Trophoblast cell (in vitro differentiated cells and primary cell): ENCODE results near the gene HHIPL2. TPM values are rescaled to one million over a fixed set of nuclear protein-coding genes. Genes with fewer than 3 reads are reported as not detected.
A peak's percentile ranks its signal among the peaks of the same experiment; 100 is the strongest.

Experiments used
- DNase-seq, 2 donors: peaks; one replicate each; pipeline ENCODE4 v3.0.0-alpha.2; 2016
- H2AFZ ChIP-seq: 2 replicates; pipeline ENCODE4 v1.6.1; 2013; ENCODE audit warnings: low read length, moderate library complexity, mild to moderate bottlenecking; ENCODE audit not compliant: insufficient read depth, poor library complexity
- H2AK5ac ChIP-seq: 2 replicates; pipeline ENCODE4 v1.6.1; 2013; ENCODE audit warnings: mild to moderate bottlenecking, low read length
- H2BK120ac ChIP-seq: 2 replicates; pipeline ENCODE4 v1.6.1; 2013; ENCODE audit warnings: low read length, mild to moderate bottlenecking, moderate library complexity; ENCODE audit not compliant: insufficient read depth, poor library complexity
- H2BK12ac ChIP-seq: 2 replicates; pipeline ENCODE4 v1.6.1; 2013; ENCODE audit warnings: mild to moderate bottlenecking, low read length, moderate library complexity
- H2BK5ac ChIP-seq: 2 replicates; pipeline ENCODE4 v1.6.1; 2013; ENCODE audit warnings: low read length, low read depth, moderate library complexity, mild to moderate bottlenecking; ENCODE audit not compliant: poor library complexity
- H3K14ac ChIP-seq: 2 replicates; pipeline ENCODE4 v1.6.1; 2013; ENCODE audit warnings: mild to moderate bottlenecking, low read length
- H3K18ac ChIP-seq: 2 replicates; pipeline ENCODE4 v1.6.1; 2013; ENCODE audit warnings: mild to moderate bottlenecking, low read length
- H3K23ac ChIP-seq: 2 replicates; pipeline ENCODE4 v1.6.1; 2013; ENCODE audit warnings: low read length
- H3K27ac ChIP-seq: 2 replicates; pipeline ENCODE4 v1.5.1; 2013; ENCODE audit warnings: low read depth, mild to moderate bottlenecking, inconsistent platforms, low read length, moderate library complexity
- H3K27me3 ChIP-seq: 2 replicates; pipeline ENCODE4 v1.6.1; 2013; ENCODE audit warnings: inconsistent platforms, mild to moderate bottlenecking, low read length, moderate library complexity; ENCODE audit not compliant: insufficient read depth
- H3K36me3 ChIP-seq, 2 experiments: 1 replicate in 1 of 2; 2 replicates in 1 of 2; pipeline ENCODE4 v1.6.1; 2013; ENCODE audit warnings: low read length in 2 of 2, mild to moderate bottlenecking in 2 of 2, moderate library complexity in 1 of 2; ENCODE audit not compliant: insufficient read depth in 2 of 2, control insufficient read depth in 1 of 2
- H3K4ac ChIP-seq: 2 replicates; pipeline ENCODE4 v1.6.1; 2013; ENCODE audit warnings: low read depth, mild to moderate bottlenecking, low read length, moderate library complexity
- H3K4me1 ChIP-seq, 2 experiments: 1 replicate in 1 of 2; 2 replicates in 1 of 2; pipeline ENCODE4 v1.6.1; 2013; ENCODE audit warnings: low read length in 2 of 2, mild to moderate bottlenecking in 2 of 2, moderate library complexity in 1 of 2; ENCODE audit not compliant: insufficient read depth in 2 of 2, control insufficient read depth in 1 of 2
- H3K4me2 ChIP-seq: 2 replicates; pipeline ENCODE4 v1.6.1; 2013; ENCODE audit warnings: inconsistent platforms, mild to moderate bottlenecking, low read length, moderate library complexity
- H3K4me3 ChIP-seq: 2 replicates; pipeline ENCODE4 v1.5.1; 2013; ENCODE audit warnings: mild to moderate bottlenecking, low read depth, low read length, inconsistent platforms
- H3K79me1 ChIP-seq: one replicate; pipeline ENCODE4 v1.6.1; 2013; ENCODE audit warnings: low read length
- H3K79me2 ChIP-seq: 2 replicates; pipeline ENCODE4 v1.6.1; 2013; ENCODE audit warnings: low read length, mild to moderate bottlenecking; ENCODE audit not compliant: control insufficient read depth, insufficient read depth, poor library complexity
- H3K9ac ChIP-seq: 2 replicates; pipeline ENCODE4 v1.6.1; 2013; ENCODE audit warnings: mild to moderate bottlenecking, low read length
- H3K9me3 ChIP-seq: 2 replicates; pipeline ENCODE4 v1.6.1; 2013; ENCODE audit warnings: low read depth, mild to moderate bottlenecking, control low read depth, inconsistent platforms, low read length; ENCODE audit not compliant: insufficient read depth
- H4K12ac ChIP-seq: 2 replicates; pipeline ENCODE4 v1.6.1; 2013; ENCODE audit warnings: low read depth, mild to moderate bottlenecking, low read length, moderate library complexity
- H4K8ac ChIP-seq: 2 replicates; pipeline ENCODE4 v1.6.1; 2013; ENCODE audit warnings: low read depth, mild to moderate bottlenecking, low read length, moderate library complexity
- H4K91ac ChIP-seq: one replicate; pipeline ENCODE4 v1.6.1; 2013; ENCODE audit warnings: low read depth, mild to moderate bottlenecking, low read length, moderate library complexity
- WGBS: extraction: QIAGEN DNeasy Blood & Tissue Kit; methylation state at CpG from one replicate; pipeline ENCODE4 v1.1.7; 2013; ENCODE audit warnings: missing lambda C conversion rate; ENCODE audit not compliant: insufficient read length, insufficient coverage; ENCODE audit errors: extremely low coverage; 5-methylcytosine and 5-hydroxymethylcytosine counted together
- polyA plus RNA-seq: library from polyadenylated mRNA; stranded (reverse); fragments of 200-250 nt; gene quantifications from 2 replicates; pipeline ENCODE4 v1.2.3, GENCODE V29; 2013

The HHIPL2 gene
- polyA plus RNA-seq, result 0.26 and 0.47 TPM in 2 replicates

DNA sequence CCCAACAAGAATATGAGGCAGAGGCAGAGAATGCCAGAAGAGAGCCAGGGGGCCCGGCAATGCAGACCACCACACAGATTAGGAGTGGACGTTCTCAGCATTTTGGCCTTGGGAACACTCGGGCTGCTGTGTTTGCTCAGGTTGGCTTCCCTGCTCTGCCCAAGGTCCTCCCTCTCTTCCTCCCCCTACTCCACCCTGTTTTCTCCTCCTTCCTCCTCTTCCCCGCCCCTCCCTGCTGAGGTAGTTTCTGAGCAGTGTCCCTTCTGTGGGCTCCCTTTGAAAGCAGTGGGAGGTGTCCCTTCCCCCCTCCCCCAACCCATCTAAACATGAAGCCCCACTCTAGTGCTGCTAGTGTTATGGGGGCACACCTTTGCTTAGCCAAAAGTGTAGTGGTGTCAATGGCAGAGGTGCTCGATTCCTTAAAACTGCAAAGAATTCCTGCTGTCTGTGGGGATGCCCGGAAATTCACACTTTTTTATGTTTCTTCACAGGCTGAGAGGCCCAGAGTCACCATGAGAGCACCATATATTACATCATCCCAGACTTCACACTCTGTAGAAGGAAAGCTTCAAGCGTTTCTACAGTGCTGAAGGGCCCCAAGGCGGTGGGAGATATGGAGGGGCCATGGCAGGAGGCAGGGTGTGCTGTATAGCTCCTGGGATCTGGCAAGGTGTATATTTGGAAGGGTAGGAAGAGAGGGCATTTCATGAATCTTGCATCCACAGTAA is at the start of gene HHIPL2:
Gene HHIPL2, minus strand, starts transcription at position 161 of the 728 bp plus-strand sequence. Its CDS starts 60 bp downstream, at position 101.
- no CpG with 5 or more reads among the region's 8 CpGs for WGBS
- Histone ChIP-seq H4K91ac (peak within 1 kb of the TSS; percentile 21), H3K4me1 (peaks cover 7 to 12% of the 10 kb centered on the region in 2 experiments), H2BK12ac (no peak within 1 kb of the TSS), H3K14ac (no peak within 1 kb of the TSS), H3K18ac (no peak within 1 kb of the TSS), H2BK5ac (no peak within 1 kb of the TSS), H3K27ac (peak within 1 kb of the TSS; percentile 15), H2BK120ac (no peak within 1 kb of the TSS), H3K27me3 (no peaks in the 10 kb centered on the region), H3K79me2 (no peaks in the 10 kb centered on the region), H4K8ac (no peak within 1 kb of the TSS), H2AK5ac (no peak within 1 kb of the TSS), H3K4me3 (no peak within 1 kb of the TSS), H3K9me3 (no peaks in the 10 kb centered on the region), H3K79me1 (no peaks in the 10 kb centered on the region), H3K4me2 (no peak within 1 kb of the TSS), H3K4ac (no peak within 1 kb of the TSS), H2AFZ (no peak within 1 kb of the TSS), H3K9ac (no peak within 1 kb of the TSS), H3K36me3 (no peaks in the 10 kb centered on the region), H3K23ac (no peak within 1 kb of the TSS), H4K12ac (no peak within 1 kb of the TSS)
- DNase-seq, result no peak

DNA sequence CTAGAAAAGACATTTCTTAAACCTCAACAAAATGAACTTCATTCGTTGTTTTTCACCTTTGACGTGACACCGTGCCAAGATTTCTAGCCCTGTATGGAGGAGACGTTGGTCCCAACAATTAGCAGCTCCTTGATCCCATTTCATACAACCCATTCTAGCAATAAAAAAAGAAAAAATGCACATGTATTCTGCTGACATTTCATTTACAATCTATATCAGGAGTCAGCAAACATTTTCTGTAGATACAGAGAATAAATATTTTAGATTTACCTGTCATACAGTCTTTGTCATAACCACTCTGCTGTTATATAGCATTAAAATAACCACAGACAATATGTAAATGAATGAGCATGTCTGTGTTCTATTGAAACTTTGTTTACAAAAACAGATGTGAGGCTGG is 48.8 kb upstream of the HHIPL2 start:
- Histone ChIP-seq H2BK120ac (no peak overlapping the region), H3K79me2 (no peaks in the 10 kb centered on the region), H3K9me3 (no peaks in the 10 kb centered on the region), H3K14ac (no peak overlapping the region), H3K4ac (no peak overlapping the region), H2BK12ac (no peak overlapping the region), H4K12ac (no peak overlapping the region), H3K4me3 (no peak overlapping the region), H2AK5ac (no peak overlapping the region), H3K27ac (no peak overlapping the region), H3K4me1 (no peaks in the 10 kb centered on the region), H3K23ac (no peak overlapping the region), H3K79me1 (no peaks in the 10 kb centered on the region), H3K9ac (no peak overlapping the region), H3K36me3 (no peaks in the 10 kb centered on the region), H3K4me2 (no peak overlapping the region), H2AFZ (no peak overlapping the region), H3K18ac (no peak overlapping the region), H2BK5ac (no peak overlapping the region), H4K8ac (no peak overlapping the region), H4K91ac (no peak overlapping the region), H3K27me3 (no peaks in the 10 kb centered on the region)
- WGBS, result no CpG with 5 or more reads among the region's 4 CpGs
- no peak for DNase-seq

DNA sequence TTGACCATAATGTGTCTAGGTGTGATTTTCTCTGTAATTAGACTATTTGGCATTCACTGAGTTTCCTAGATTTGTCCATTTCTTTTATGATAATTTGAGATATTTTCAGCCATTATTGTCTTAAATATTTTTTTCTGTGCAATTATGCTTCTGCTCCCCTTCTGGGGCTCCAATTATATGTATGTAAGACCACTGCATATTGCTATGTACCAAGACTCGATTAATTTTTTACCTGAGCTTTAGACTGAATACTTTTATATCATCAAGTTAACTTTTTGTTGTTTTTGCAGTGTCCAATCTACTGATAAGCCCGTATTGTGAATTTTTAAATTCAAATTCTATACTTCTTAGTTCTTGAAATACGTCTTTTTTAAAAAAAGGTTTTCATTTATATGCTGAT is 46.9 kb upstream of the HHIPL2 start:
- Histone ChIP-seq H4K12ac (no peak overlapping the region), H2BK12ac (no peak overlapping the region), H2AK5ac (no peak overlapping the region), H3K4me3 (no peak overlapping the region), H3K79me1 (peaks cover 3% of the 10 kb centered on the region), H3K27ac (no peak overlapping the region), H3K4me1 (peaks cover 0 to 6% of the 10 kb centered on the region in 2 experiments), H3K14ac (no peak overlapping the region), H2AFZ (no peak overlapping the region), H3K4me2 (no peak overlapping the region), H3K9me3 (no peaks in the 10 kb centered on the region), H3K9ac (no peak overlapping the region), H3K4ac (no peak overlapping the region), H3K27me3 (no peaks in the 10 kb centered on the region), H2BK5ac (no peak overlapping the region), H3K18ac (no peak overlapping the region), H4K8ac (no peak overlapping the region), H3K79me2 (peaks cover 2% of the 10 kb centered on the region), H4K91ac (no peak overlapping the region), H3K23ac (no peak overlapping the region), H2BK120ac (no peak overlapping the region), H3K36me3 (no peaks in the 10 kb centered on the region)
- no CpG with 5 or more reads among the region's 3 CpGs for WGBS
- DNase-seq, result no peak

DNA sequence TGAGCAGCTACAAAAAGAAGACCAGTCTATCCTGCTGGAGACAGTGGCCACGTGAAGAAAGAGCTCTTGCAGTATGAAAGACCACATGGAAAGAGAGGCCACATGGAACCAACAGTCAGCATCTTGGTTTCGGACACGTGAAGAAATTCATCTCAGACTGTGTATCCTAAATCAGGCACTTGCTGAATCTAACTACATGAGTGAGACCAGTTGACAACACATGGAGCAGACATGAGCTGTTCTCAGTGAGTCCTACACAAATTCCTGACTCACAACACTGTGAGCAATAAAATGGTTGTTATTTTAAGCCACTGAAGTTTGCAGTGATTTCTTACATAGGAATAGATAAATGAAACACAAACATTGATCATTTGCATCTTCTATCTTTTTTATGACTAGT is 44.3 kb upstream of the HHIPL2 start:
- Histone ChIP-seq H3K36me3 (peaks cover 3% of the 10 kb centered on the region in 2 experiments), H4K12ac (no peak overlapping the region), H3K79me1 (peaks cover 3% of the 10 kb centered on the region), H3K4ac (no peak overlapping the region), H3K9ac (no peak overlapping the region), H2BK5ac (no peak overlapping the region), H3K27ac (no peak overlapping the region), H3K9me3 (no peaks in the 10 kb centered on the region), H2BK120ac (no peak overlapping the region), H3K4me3 (no peak overlapping the region), H3K27me3 (no peaks in the 10 kb centered on the region), H3K4me2 (no peak overlapping the region), H3K14ac (no peak overlapping the region), H3K18ac (no peak overlapping the region), H3K79me2 (peaks cover 5% of the 10 kb centered on the region), H2AK5ac (no peak overlapping the region), H2AFZ (no peak overlapping the region), H2BK12ac (no peak overlapping the region), H3K23ac (no peak overlapping the region), H3K4me1 (peaks cover 2 to 6% of the 10 kb centered on the region in 2 experiments), H4K8ac (no peak overlapping the region), H4K91ac (no peak overlapping the region)
- no peak for DNase-seq
- no CpG with 5 or more reads among the region's 3 CpGs for WGBS
